GM18909 (cell line): ENCODE results near the gene RASSF9.

ENCODE experiments used
- ATAC-seq: cut with Tn5 transposase; IDR thresholded peaks from one replicate; pipeline ENCODE4 v1.9.1; 2021; ENCODE audit warnings: mild to moderate bottlenecking; ENCODE audit not compliant: unreplicated experiment, poor library complexity

The RASSF9 gene

DNA sequence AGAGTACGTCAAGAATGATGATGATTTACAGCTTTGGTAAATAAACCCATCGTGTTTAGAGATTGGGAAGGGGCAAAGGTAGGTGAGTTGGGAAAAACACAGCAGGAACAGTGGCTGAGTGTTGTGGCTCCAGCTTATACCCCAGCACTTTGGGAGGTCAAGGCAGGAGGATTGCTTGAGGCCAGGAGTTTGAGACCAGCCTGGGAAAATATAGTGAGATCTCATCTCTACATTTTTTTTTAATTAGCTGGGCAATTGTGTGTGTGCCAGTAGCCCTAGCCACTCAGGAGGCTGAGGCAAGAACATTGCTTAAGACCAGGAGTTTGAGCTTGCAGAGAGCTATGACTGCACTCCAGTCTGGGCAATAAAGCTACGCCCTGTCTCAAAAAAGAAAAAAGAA lies 77.1 kb downstream of the RASSF9 start:
- ATAC-seq = no peak

DNA sequence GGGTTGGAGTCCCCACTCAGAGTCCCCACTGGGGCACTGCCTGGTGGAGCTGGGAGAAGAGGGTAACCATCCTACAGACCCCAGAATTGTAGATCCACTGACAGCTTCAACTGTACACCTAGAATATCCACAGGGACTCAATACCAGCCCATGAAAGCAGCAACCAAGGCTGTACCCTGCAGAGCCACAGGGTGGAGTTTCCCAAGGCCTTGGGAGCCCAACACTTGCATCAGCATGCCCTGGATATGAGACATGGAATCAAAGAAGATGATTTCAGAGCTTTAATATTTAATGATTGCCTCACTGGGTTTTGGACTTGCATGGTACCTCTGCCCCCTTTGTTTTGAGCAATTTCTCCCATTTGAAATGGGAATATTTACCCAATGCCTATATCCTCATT lies 80.4 kb downstream of the RASSF9 start:
- no peak for ATAC-seq
